ENCODE measurements around the gene PNPO. TPM values are rescaled to one million over a fixed set of nuclear protein-coding genes. Genes with fewer than 3 reads are reported as not detected.

PNPO gene
- total RNA-seq, 1 experiment from 2014 or later, result 57.5 TPM

- Histone ChIP-seq H3K27ac (ENCODE audit: low read length) (no peak overlapping the region), H3K4me1 (ENCODE audit: insufficient read depth, low read length) (no peaks in the 10 kb centered on the region), H3F3A (ENCODE audit: low read length, unreplicated experiment) (no peaks in the 10 kb centered on the region), H4K20me1 (ENCODE audit: low read length) (no peaks in the 10 kb centered on the region), H3K27me3 (ENCODE audit: low read length) (no peaks in the 10 kb centered on the region), H2AFZ (ENCODE audit: low read length) (no peak overlapping the region), H3K79me2 (ENCODE audit: low read length) (no peaks in the 10 kb centered on the region), H3K36me3 (ENCODE audit: low read depth, low read length) (peaks cover 56% of the 10 kb centered on the region), H3K9me2 (replicated peaks; ENCODE audit: low read length) (no peaks in the 10 kb centered on the region), H3K9me3 (ENCODE audit: low read length) (no peaks in the 10 kb centered on the region), H3K9ac (ENCODE audit: low read length) (no peak overlapping the region), H3K4me2 (ENCODE audit: low read length) (no peak overlapping the region), H3K4me3 (ENCODE audit: low read length) (no peak overlapping the region)
- CTCF ChIA-PET, result interaction anchor here (0.6 kb wide), 1 partner anchor 35 kb away, joined by 3 read pairs; no protein-coding TSS in a partner anchor
- intact Hi-C loops (cut with micrococcal nuclease), result no loop called here
- ATAC-seq (no peak), DNase-seq (no peak)
- TF ChIP-seq EZH2phosphoT487 (IDR thresholded peaks at IDR 0.05; ENCODE audit: borderline replicate concordance, low read length), result no peak
- no peak for TF ChIP-seq CTCF (conservative IDR thresholded peaks at IDR 0.05; ENCODE audit: low read depth, low read length)
- no peak for TF ChIP-seq EZH2 (IDR thresholded peaks at IDR 0.05; ENCODE audit: low read length, unreplicated experiment)
- POLR2A ChIA-PET (ENCODE audit: unreplicated experiment), result no interaction called here
- BruUV-seq (replicated peaks), result no TSS peak
Observed at GRCh38 chr17:47982091-47982617, 40.8 kb downstream of the PNPO start.

- no peaks in the 10 kb centered on the region for H3K79me2 ChIP-seq (ENCODE audit: low read length)
- intact Hi-C loops (cut with micrococcal nuclease), result no loop called here
- TF ChIP-seq EZH2 (IDR thresholded peaks at IDR 0.05; ENCODE audit: low read length, unreplicated experiment) (no peak), EZH2phosphoT487 (IDR thresholded peaks at IDR 0.05; ENCODE audit: borderline replicate concordance, low read length) (no peak), CTCF (conservative IDR thresholded peaks at IDR 0.05; ENCODE audit: low read depth, low read length) (no peak)
- no peaks in the 10 kb centered on the region for H3K27me3 ChIP-seq (ENCODE audit: low read length)
- peaks cover 51% of the 10 kb centered on the region for H3K36me3 ChIP-seq (ENCODE audit: low read depth, low read length)
- H3K4me3 ChIP-seq (ENCODE audit: low read length), result no peak overlapping the region
- H3F3A ChIP-seq (ENCODE audit: low read length, unreplicated experiment), result no peaks in the 10 kb centered on the region
- no TSS peak for BruUV-seq (replicated peaks)
- no peak overlapping the region for H3K4me2 ChIP-seq (ENCODE audit: low read length)
- H3K9me2 ChIP-seq (replicated peaks; ENCODE audit: low read length), result no peaks in the 10 kb centered on the region
- POLR2A ChIA-PET (ENCODE audit: unreplicated experiment), result no interaction called here
- no peaks in the 10 kb centered on the region for H3K9me3 ChIP-seq (ENCODE audit: low read length)
- DNase-seq (no peak), ATAC-seq (no peak)
- no peak overlapping the region for H3K27ac ChIP-seq (ENCODE audit: low read length)
- H3K4me1 ChIP-seq (ENCODE audit: insufficient read depth, low read length), result no peaks in the 10 kb centered on the region
- no peak overlapping the region for H3K9ac ChIP-seq (ENCODE audit: low read length)
- CTCF ChIA-PET, result interaction anchor here (0.6 to 1.0 kb wide), 2 partner anchors 28 to 36 kb away, joined by 3 to 8 read pairs; no protein-coding TSS in a partner anchor
- H2AFZ ChIP-seq (ENCODE audit: low read length), result no peak overlapping the region
- H4K20me1 ChIP-seq (ENCODE audit: low read length), result no peaks in the 10 kb centered on the region
Observed at GRCh38 chr17:47982645-47983390, 41.4 kb downstream of the PNPO start.

All from PC-3 (cell line).